Right lobe of liver (tissue), 6 donors: ENCODE measurements around the gene MYD88. TPM values are rescaled to one million over a fixed set of nuclear protein-coding genes. Genes with fewer than 3 reads are reported as not detected.

Experiments used
- ATAC-seq, 4 donors: fragments of 200-7000 bp; cut with Tn5 transposase; one replicate each; pipeline ENCODE4 v1.9.1; 2020; ENCODE audit warnings: mild to moderate bottlenecking in 4 of 4, moderate library complexity in 4 of 4
- DNase-seq, 3 donors: peaks; one replicate each; pipeline ENCODE4 v3.0.0-alpha.2; 2020
- H3K27ac ChIP-seq, 3 donors: fragments of 200-600 bp; one replicate each; pipeline ENCODE4 v1.8.0; 2022
- H3K27me3 ChIP-seq, 2 donors: fragments of 200-600 bp; one replicate each; pipeline ENCODE4 v1.8.0; 2022
- H3K36me3 ChIP-seq, 4 donors: fragments of 200-600 bp; sonication (generic) in 1 of 4; one replicate each; pipeline versions ENCODE4 v1.5.1 to v1.8.0; 2017 to 2022; ENCODE audit warnings: control low read depth in 1 of 4
- H3K4me1 ChIP-seq, 4 donors: fragments of 200-600 bp; sonication (generic) in 1 of 4; one replicate each; pipeline versions ENCODE4 v1.5.1 to v1.8.0; 2017 to 2022; ENCODE audit warnings: control low read depth in 1 of 4
- H3K4me3 ChIP-seq, 3 donors: fragments of 200-600 bp; one replicate each; pipeline ENCODE4 v1.8.0; 2022
- H3K9me3 ChIP-seq, 4 donors: fragments of 200-600 bp; sonication (generic) in 1 of 4; one replicate each; pipeline versions ENCODE4 v1.5.1 to v1.8.0; 2017 to 2022; ENCODE audit warnings: control low read depth in 1 of 4
- POLR2A ChIP-seq: fragments of 450-650 bp; IDR thresholded peaks from one replicate; pipeline ENCODE4 v1.6.1; 2017; ENCODE audit warnings: antibody characterized with exemption, mild to moderate bottlenecking
- WGBS: methylation state at CpG from one replicate; pipeline ENCODE4 v1.1.6; 2018; ENCODE audit warnings: low coverage, low lambda C conversion rate; ENCODE audit not compliant: insufficient coverage; ENCODE audit errors: missing lambda C conversion rate; 5-methylcytosine and 5-hydroxymethylcytosine counted together
- intact Hi-C, 2 donors: fragments of 100-400 bp; cut with DNase I; formaldehyde crosslinking; loops; one replicate each; pipeline versions ENCODE4 v1.11.2 to v1.14.1; 2022
- total RNA-seq, 6 experiments: library from RNA; depleted of rRNA in 2 of 6; stranded (reverse); fragments of >200 nt in 2 of 6; fragmentation: NEBNext Ultra II Directional in 3 of 6; extraction: Animal tissue kit (Norgen Biotek cat#: 25700) in 3 of 6; gene quantifications; one replicate each; pipeline versions ENCODE4 v1.1.0 to v1.2.4, GENCODE V29; 2016 to 2023
- TF ChIP-seq, protein P1 (sequence below), 4 donors: fragments of 200-600 bp in 3 of 4; fragments of 450-650 bp in 1 of 4; IDR thresholded peaks; one replicate each; pipeline versions ENCODE4 v1.5.1 to v1.8.0; 2016 to 2022; ENCODE audit warnings: antibody characterized with exemption in 4 of 4, mild to moderate bottlenecking in 2 of 4
- donor health status: DM: no; HTN: yes; CAD: no.
- donor health status: DM: no; HTN: no; CAD: no.
- donor health status: DM: no; HTN: no; CAD: no.
- donor health status: DM: no; HTN: yes; CAD: no.
- donor health status: DM: no; HTN: yes; CAD: no.

The MYD88 gene
- total RNA-seq, 6 experiments from 2014 or later = 24.3 to 57.3 (median 37.0) TPM

DNA sequence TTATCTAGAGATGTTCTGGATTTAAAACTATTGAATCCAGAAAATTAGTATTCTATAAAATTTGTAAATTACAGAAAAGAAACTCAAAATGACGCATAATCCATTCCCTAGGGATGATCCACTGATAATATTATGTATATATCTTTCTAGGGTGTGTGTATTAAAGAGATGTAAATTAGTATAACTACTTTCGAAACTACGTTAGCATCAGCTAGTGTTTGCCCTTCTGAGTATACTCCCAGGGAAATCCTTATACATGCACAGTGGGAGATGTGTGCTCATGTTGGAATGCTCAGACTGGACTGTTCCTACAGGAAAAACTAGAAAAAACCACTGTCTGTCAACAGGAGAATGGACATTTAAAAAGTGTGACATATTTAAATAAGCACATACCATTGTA lies 38.0 kb upstream of the MYD88 start:
- 61% methylated on average over 3 of the region's 3 CpGs for WGBS
- Histone ChIP-seq H3K4me3 (no peak overlapping the region), H3K27me3 (no peaks in the 10 kb centered on the region), H3K27ac (no peak overlapping the region), H3K4me1 (no peaks in the 10 kb centered on the region), H3K9me3 (peaks cover 0 to under 1% (median 0%) of the 10 kb centered on the region in 4 donors), H3K36me3 (no peaks in the 10 kb centered on the region)
- DNase-seq (no peak), ATAC-seq (no peak)
- intact Hi-C loops = no loop called here
- no peak for TF ChIP-seq POLR2A
- TF ChIP-seq, protein P1, sequence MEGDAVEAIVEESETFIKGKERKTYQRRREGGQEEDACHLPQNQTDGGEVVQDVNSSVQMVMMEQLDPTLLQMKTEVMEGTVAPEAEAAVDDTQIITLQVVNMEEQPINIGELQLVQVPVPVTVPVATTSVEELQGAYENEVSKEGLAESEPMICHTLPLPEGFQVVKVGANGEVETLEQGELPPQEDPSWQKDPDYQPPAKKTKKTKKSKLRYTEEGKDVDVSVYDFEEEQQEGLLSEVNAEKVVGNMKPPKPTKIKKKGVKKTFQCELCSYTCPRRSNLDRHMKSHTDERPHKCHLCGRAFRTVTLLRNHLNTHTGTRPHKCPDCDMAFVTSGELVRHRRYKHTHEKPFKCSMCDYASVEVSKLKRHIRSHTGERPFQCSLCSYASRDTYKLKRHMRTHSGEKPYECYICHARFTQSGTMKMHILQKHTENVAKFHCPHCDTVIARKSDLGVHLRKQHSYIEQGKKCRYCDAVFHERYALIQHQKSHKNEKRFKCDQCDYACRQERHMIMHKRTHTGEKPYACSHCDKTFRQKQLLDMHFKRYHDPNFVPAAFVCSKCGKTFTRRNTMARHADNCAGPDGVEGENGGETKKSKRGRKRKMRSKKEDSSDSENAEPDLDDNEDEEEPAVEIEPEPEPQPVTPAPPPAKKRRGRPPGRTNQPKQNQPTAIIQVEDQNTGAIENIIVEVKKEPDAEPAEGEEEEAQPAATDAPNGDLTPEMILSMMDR (IDR thresholded peaks at IDR 0.05) = no peak

DNA sequence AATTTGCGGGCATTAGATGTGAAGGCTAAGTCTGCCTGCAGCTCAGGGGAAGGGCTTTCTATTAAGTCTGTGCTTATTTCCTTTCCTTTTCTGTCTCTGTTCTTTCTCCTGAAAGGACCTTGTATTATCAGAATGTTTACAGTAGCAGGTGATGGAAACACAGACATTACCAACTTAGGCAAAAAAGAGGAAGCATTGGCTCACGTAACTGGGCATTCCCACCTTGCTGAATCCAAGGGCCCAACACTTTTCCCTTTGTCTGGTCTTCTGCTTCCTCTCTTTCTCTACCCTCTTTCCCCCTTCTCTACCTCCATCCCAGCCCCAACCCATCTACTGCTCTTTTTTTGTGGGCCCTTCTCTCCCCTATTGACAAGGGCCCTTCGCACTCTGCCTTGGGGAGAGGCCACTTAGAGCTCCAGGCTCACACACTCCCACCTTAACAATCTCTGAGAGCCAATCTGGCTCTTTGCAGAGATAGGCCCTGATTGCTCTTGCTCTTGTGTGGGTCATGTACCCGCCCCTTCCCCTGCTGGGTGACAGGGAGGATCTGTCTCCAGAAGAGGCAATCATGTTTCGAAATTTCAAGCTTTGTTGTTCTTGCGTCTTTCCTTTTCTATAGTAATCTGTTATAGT lies 36.5 kb upstream of the MYD88 start:
- Histone ChIP-seq H3K4me3 (no peak overlapping the region), H3K27me3 (no peaks in the 10 kb centered on the region), H3K27ac (no peak overlapping the region), H3K9me3 (peaks cover 0 to 4% (median 0%) of the 10 kb centered on the region in 4 donors), H3K4me1 (no peaks in the 10 kb centered on the region), H3K36me3 (no peaks in the 10 kb centered on the region)
- TF ChIP-seq POLR2A = no peak
- TF ChIP-seq, protein P1 (IDR thresholded peaks at IDR 0.05) = no peak
- DNase-seq = no peak
- intact Hi-C loops = no loop called here
- no peak for ATAC-seq
- 90% methylated on average over 5 of the region's 6 CpGs for WGBS

- Histone ChIP-seq H3K9me3 (peaks cover 0 to 4% (median 0%) of the 10 kb centered on the region in 4 donors), H3K27ac (no peak overlapping the region), H3K4me1 (no peaks in the 10 kb centered on the region), H3K27me3 (no peaks in the 10 kb centered on the region), H3K4me3 (no peak overlapping the region), H3K36me3 (no peaks in the 10 kb centered on the region)
- TF ChIP-seq POLR2A = no peak
- TF ChIP-seq, protein P1 (IDR thresholded peaks at IDR 0.05) = no peak
- DNase-seq (no peak), ATAC-seq (no peak)
- WGBS = 88% methylated on average over 1 of the region's 1 CpG
- intact Hi-C loops = no loop called here
Measured at GRCh38 chr3:38102444-38102814, 36.0 kb upstream of the MYD88 start.

DNA sequence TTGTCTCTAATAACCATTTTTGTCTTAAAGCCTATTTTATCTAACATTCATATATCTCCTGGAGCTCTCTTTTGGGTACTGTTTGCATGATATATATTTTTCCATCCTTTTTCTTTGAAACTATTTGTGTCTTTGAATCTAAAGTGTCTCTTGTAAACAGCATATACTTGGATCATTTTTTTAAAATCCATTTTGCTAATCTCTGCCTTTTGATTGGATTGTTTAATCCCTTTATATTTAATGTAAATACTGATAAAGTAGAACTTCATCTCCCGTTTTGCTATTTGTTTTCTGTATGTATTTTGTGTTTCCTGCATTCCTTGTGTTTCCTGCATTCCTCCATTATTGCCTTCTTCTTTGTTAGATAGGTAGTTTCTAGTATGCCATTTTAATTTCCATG lies 32.9 kb upstream of the MYD88 start:
- intact Hi-C loops = no loop called here
- Histone ChIP-seq H3K27ac (no peak overlapping the region), H3K4me3 (no peak overlapping the region), H3K4me1 (no peaks in the 10 kb centered on the region), H3K36me3 (no peaks in the 10 kb centered on the region), H3K27me3 (no peaks in the 10 kb centered on the region), H3K9me3 (peaks cover 0 to 4% (median 0%) of the 10 kb centered on the region in 4 donors)
- no peak for TF ChIP-seq POLR2A
- TF ChIP-seq, protein P1 (IDR thresholded peaks at IDR 0.05) = no peak
- DNase-seq (no peak), ATAC-seq (no peak)
- 45% methylated on average over 1 of the region's 1 CpG for WGBS
